Measurements from ENCODE around the gene RHEBL1. TPM values are rescaled to one million over a fixed set of nuclear protein-coding genes. Genes with fewer than 3 reads are reported as not detected.

RHEBL1 gene
- total and polyA plus RNA-seq, 2 of the 4 experiments (the other 2 are of a cell fraction): 0.62 to 0.72 TPM

DNA sequence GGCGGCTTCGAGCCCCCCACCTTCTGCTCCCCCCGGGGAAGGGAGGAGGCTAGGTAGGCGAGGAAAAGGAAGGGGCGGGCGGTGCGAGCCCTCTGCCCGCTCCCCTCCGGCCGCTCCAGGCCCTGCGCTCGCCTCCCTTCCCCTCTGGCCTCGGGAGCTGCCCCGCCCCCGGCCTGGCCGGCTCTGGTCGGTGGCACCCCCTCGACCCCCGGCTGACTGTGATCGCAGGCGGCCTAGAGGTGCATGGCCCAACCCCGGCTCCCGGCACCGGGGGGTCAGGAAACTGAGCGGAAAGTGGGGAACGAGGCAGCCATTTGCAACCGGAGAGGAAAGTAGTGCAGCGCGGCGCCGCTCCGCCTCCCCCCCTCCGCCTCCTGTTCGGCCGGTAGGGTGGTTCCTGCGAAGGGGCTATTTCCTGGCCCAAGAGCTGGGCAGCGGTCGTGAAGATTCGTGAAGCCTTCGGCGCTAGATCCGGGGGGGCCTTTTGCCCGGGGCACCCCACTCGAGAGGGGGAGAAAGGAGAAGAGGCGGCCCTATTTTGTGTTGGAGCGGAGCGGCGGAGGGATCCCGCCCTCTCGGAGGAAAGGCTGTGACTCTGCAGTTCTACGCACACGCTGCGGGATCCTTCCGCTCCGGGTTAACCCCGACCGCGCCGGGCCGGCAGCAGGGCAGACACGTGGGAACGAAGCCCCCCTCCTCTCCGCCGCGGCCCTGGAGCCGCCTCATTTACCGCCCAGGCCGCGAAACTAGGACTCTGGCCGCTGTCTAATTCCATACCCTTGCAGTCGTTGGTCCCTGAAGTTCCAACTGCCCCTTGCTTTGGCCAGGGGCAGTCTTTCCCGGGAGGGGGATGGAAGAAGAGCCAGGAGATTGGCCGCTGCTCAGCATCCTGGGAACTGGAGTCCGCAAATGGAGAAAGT, 9.3 kb downstream of the RHEBL1 start, which contains the start of gene KMT2D:
KMT2D (minus strand) TSS at position 558 of the 920 bp plus-strand sequence. CDS start 5,470 bp downstream, outside the sequence.
- POLR2A ChIA-PET (ENCODE audit: unreplicated experiment): no interaction called here
- Histone ChIP-seq H2AFZ (replicated peaks; ENCODE audit: low read length, poor library complexity) (peak within 1 kb of the TSS; percentile 100), H2BK5ac (ENCODE audit: low read depth, low read length, poor library complexity, severe bottlenecking) (peak within 1 kb of the TSS; percentile 98), H3K4ac (ENCODE audit: low read depth, low read length) (peak within 1 kb of the TSS; percentile 97), H3K14ac (replicated peaks; ENCODE audit: low read depth, low read length) (peak within 1 kb of the TSS; percentile 99), H3K9me3 (ENCODE audit: control insufficient read depth, insufficient read depth, low read length) (no peaks in the 10 kb centered on the region), H4K5ac (ENCODE audit: low read depth, low read length) (peak within 1 kb of the TSS; percentile 89), H3K4me2 (ENCODE audit: low read depth, low read length) (peak within 1 kb of the TSS; percentile 97), H3K18ac (ENCODE audit: low read depth, low read length) (peak within 1 kb of the TSS; percentile 89), H3K23ac (ENCODE audit: low read depth, low read length) (peak within 1 kb of the TSS; percentile 99), H3K9me1 (ENCODE audit: insufficient read depth, low read length) (peaks cover 16% of the 10 kb centered on the region), H3K4me3 (ENCODE audit: insufficient read depth, low read depth, low read length) (peak within 1 kb of the TSS; percentile 81), H3K9ac (ENCODE audit: low read depth, low read length) (peak within 1 kb of the TSS; percentile 94), H2BK20ac (ENCODE audit: low read depth, low read length) (peak within 1 kb of the TSS; percentile 50), H2BK15ac (ENCODE audit: low read depth, low read length) (peak within 1 kb of the TSS; percentile 89; the same call in 1 of the 3 replicates), H3K27me3 (ENCODE audit: control insufficient read depth, insufficient read depth, low read length) (no peaks in the 10 kb centered on the region), H4K91ac (ENCODE audit: insufficient read depth, low read depth, low read length) (peak within 1 kb of the TSS; percentile 97), H2AK9ac (replicated peaks; ENCODE audit: low read depth, low read length, poor library complexity) (peak within 1 kb of the TSS; percentile 98), H3K4me1 (ENCODE audit: control insufficient read depth, insufficient read depth, low read length) (peaks cover 7% of the 10 kb centered on the region), H3K27ac (ENCODE audit: insufficient read depth, low read length) (peak within 1 kb of the TSS; percentile 98), H3K56ac (ENCODE audit: extremely low read depth, insufficient read depth, low read length) (peak within 1 kb of the TSS; percentile 94), H3K36me3 (ENCODE audit: control insufficient read depth, insufficient read depth, low read length) (no peaks in the 10 kb centered on the region), H3K79me1 (ENCODE audit: low read depth in 1 of 2, low read length in 2 of 2) (peaks cover 9 to 50% of the 10 kb centered on the region in 2 experiments; a peak in 3 of 4 replicates), H4K20me1 (ENCODE audit: insufficient read depth, low read length) (peaks cover 40% of the 10 kb centered on the region), H2BK120ac (ENCODE audit: low read depth, low read length) (peak within 1 kb of the TSS; percentile 94), H4K8ac (ENCODE audit: low read depth in 2 of 2, low read length in 2 of 2) (peak within 1 kb of the TSS; percentile 82 to 99), H2AK5ac (ENCODE audit: low read depth, low read length) (peak within 1 kb of the TSS; percentile 83)
- CTCF ChIA-PET: no interaction called here
- dilution Hi-C loops (cut with HindIII; ENCODE audit: low sequenced_read_pairs, unreplicated experiment): no loop called here
- in situ Hi-C loops (cut with MboI; ENCODE audit: low sequenced_read_pairs): loop anchor here (5.0 kb wide), 1 partner anchor 177 kb away; no protein-coding TSS in a partner anchor
- WGBS, 2 experiments (ENCODE audit: extremely low coverage in 2 of 2, insufficient read length in 1 of 2): 1% methylated on average over 29 of the region's 74 CpGs; no CpG with 5 or more reads in 1 of the 2 experiments
- ATAC-seq (ENCODE audit: low read depth) (peak; percentile 74), DNase-seq (peak; percentile 96)
- TSS peak; percentile 85 for BruUV-seq (replicated peaks)
- intact Hi-C loops (cut with micrococcal nuclease): no loop called here
- TF ChIP-seq FOS (IDR thresholded peaks at IDR 0.05; ENCODE audit: low read depth, low read length) (peak; percentile 14; the same call in 1 of the 2 replicates), SMC3 (IDR thresholded peaks at IDR 0.05; ENCODE audit: low read depth, low read length) (no peak), CEBPB (IDR thresholded peaks at IDR 0.05; ENCODE audit: low read depth, low read length) (no peak), POLR2A (IDR thresholded peaks at IDR 0.05; ENCODE audit: low read depth, low read length) (peak; percentile 48; the same call in 1 of the 2 replicates), MXI1 (IDR thresholded peaks at IDR 0.05; ENCODE audit: borderline replicate concordance, low read depth, low read length) (peak; percentile 94), RAD21 (IDR thresholded peaks at IDR 0.05; ENCODE audit: low read length) (no peak), RCOR1 (IDR thresholded peaks at IDR 0.05; ENCODE audit: insufficient replicate concordance, low read length) (no peak), NFE2L2 (IDR thresholded peaks at IDR 0.05; ENCODE audit: low read depth, low read length) (peak; percentile 89; the same call in 1 of the 2 replicates), BHLHE40 (IDR thresholded peaks at IDR 0.05; ENCODE audit: low read depth, low read length) (peak; percentile 59), MAZ (IDR thresholded peaks at IDR 0.05; ENCODE audit: borderline replicate concordance, low read depth, low read length) (peak; percentile 94; the same call in 1 of the 2 replicates), MAFK (IDR thresholded peaks at IDR 0.05; ENCODE audit: low read depth, low read length) (peak; percentile 57; the same call in 1 of the 2 replicates), RFX5 (IDR thresholded peaks at IDR 0.05; ENCODE audit: low read depth, low read length) (no peak), CHD1 (IDR thresholded peaks at IDR 0.05; ENCODE audit: low read depth, low read length) (peak; percentile 50; the same call in 1 of the 2 replicates)
- TF ChIP-seq, protein P1, sequence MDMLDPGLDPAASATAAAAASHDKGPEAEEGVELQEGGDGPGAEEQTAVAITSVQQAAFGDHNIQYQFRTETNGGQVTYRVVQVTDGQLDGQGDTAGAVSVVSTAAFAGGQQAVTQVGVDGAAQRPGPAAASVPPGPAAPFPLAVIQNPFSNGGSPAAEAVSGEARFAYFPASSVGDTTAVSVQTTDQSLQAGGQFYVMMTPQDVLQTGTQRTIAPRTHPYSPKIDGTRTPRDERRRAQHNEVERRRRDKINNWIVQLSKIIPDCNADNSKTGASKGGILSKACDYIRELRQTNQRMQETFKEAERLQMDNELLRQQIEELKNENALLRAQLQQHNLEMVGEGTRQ (IDR thresholded peaks at IDR 0.05; ENCODE audit: low read depth, low read length): peak; percentile 73
- TF ChIP-seq, protein P2, sequence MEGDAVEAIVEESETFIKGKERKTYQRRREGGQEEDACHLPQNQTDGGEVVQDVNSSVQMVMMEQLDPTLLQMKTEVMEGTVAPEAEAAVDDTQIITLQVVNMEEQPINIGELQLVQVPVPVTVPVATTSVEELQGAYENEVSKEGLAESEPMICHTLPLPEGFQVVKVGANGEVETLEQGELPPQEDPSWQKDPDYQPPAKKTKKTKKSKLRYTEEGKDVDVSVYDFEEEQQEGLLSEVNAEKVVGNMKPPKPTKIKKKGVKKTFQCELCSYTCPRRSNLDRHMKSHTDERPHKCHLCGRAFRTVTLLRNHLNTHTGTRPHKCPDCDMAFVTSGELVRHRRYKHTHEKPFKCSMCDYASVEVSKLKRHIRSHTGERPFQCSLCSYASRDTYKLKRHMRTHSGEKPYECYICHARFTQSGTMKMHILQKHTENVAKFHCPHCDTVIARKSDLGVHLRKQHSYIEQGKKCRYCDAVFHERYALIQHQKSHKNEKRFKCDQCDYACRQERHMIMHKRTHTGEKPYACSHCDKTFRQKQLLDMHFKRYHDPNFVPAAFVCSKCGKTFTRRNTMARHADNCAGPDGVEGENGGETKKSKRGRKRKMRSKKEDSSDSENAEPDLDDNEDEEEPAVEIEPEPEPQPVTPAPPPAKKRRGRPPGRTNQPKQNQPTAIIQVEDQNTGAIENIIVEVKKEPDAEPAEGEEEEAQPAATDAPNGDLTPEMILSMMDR (conservative IDR thresholded peaks at IDR 0.05; ENCODE audit: low read depth, low read length): 0 out of 2 replicates have a peak, but pooled peaks have one; percentile 1

All from IMR-90 (cell line).